PFSK-1 (cell line): ENCODE measurements around the gene GRHPR.

ENCODE experiments used
- FOXP2 ChIP-seq: optimal IDR thresholded peaks from 2 replicates; pipeline ENCODE3; 2011; ENCODE audit warnings: borderline replicate concordance, control low read depth, inconsistent platforms; ENCODE audit not compliant: insufficient read depth; ENCODE audit errors: extremely low read length, extremely low read depth
- POLR2AphosphoS5 ChIP-seq: IDR thresholded peaks from 2 replicates; pipeline ENCODE4 v1.6.1; 2012; ENCODE audit warnings: low read depth, mild to moderate bottlenecking, control low read depth, low read length, moderate library complexity
- REST ChIP-seq, 2 experiments: IDR thresholded peaks; 2 replicates each; pipeline versions ENCODE4 v1.6.1 to v1.8.0; 2011 to 2012; ENCODE audit warnings: low read depth in 2 of 2, low read length in 2 of 2, control low read depth in 1 of 2, inconsistent platforms in 1 of 2, mild to moderate bottlenecking in 1 of 2, moderate library complexity in 1 of 2; ENCODE audit not compliant: insufficient read depth in 1 of 2
- SIN3A ChIP-seq: IDR thresholded peaks from 2 replicates; pipeline ENCODE4 v1.6.1; 2012; ENCODE audit warnings: mild to moderate bottlenecking, low read length, moderate library complexity, borderline replicate concordance; ENCODE audit not compliant: insufficient read depth
- TAF1 ChIP-seq: IDR thresholded peaks from 2 replicates; pipeline ENCODE4 v1.6.1; 2012; ENCODE audit warnings: low read length, control low read depth, borderline replicate concordance; ENCODE audit not compliant: insufficient read depth

GRCh38 chr9:37372839-37373238 lies 49.7 kb upstream of the GRHPR start:
- TF ChIP-seq SIN3A (no peak), TAF1 (no peak), POLR2AphosphoS5 (no peak), REST (IDR thresholded peaks at IDR 0.05; ENCODE audit: insufficient read depth in 1 of 2, low read depth in 2 of 2, low read length in 2 of 2) (no peak), FOXP2 (no peak)
